ENCODE data around the gene SLC29A4.

- TF ChIP-seq CTCF (IDR thresholded peaks at IDR 0.05) (no peak), POLR2A (IDR thresholded peaks at IDR 0.05) (no peak)
Observed at GRCh38 chr7:5302577-5302976, 19.8 kb downstream of the SLC29A4 start.
